ENCODE measurements around the gene SLMAP.

The SLMAP gene

GRCh38 chr3:57764794-57765193 is 8.7 kb downstream of the SLMAP start:
- H2AFZ ChIP-seq, result no peak overlapping the region
- no peaks in the 10 kb centered on the region for H3K36me3 ChIP-seq (ENCODE audit: control insufficient read depth, insufficient read depth, low read length)
- H3K27ac ChIP-seq, result no peak overlapping the region
- H3K4me3 ChIP-seq (ENCODE audit: low read depth, low read length), result no peak overlapping the region
- no peak for TF ChIP-seq CTCF (IDR thresholded peaks at IDR 0.05)
- H3K4me1 ChIP-seq, result no peaks in the 10 kb centered on the region
- peaks cover 69% of the 10 kb centered on the region for H3K79me2 ChIP-seq
- no peaks in the 10 kb centered on the region for H3K27me3 ChIP-seq (ENCODE audit: control insufficient read depth, insufficient read depth, low read length)
- H3K4me2 ChIP-seq (ENCODE audit: low read length), result no peak overlapping the region
- no peaks in the 10 kb centered on the region for H3K9me3 ChIP-seq (ENCODE audit: control insufficient read depth, low read length)
- H3K9ac ChIP-seq, result no peak overlapping the region

GRCh38 chr3:57768595-57768994 is 12.5 kb downstream of the SLMAP start:
- Histone ChIP-seq H3K9me3 (ENCODE audit: control insufficient read depth, low read length) (no peaks in the 10 kb centered on the region), H3K4me2 (ENCODE audit: low read length) (no peak overlapping the region), H3K4me1 (no peaks in the 10 kb centered on the region), H3K36me3 (ENCODE audit: control insufficient read depth, insufficient read depth, low read length) (no peaks in the 10 kb centered on the region), H3K4me3 (ENCODE audit: low read depth, low read length) (no peak overlapping the region), H3K27me3 (ENCODE audit: control insufficient read depth, insufficient read depth, low read length) (no peaks in the 10 kb centered on the region), H2AFZ (no peak overlapping the region), H3K79me2 (peaks cover 58% of the 10 kb centered on the region), H3K9ac (no peak overlapping the region), H3K27ac (no peak overlapping the region)
- no peak for TF ChIP-seq CTCF (IDR thresholded peaks at IDR 0.05)

- H3K79me2 ChIP-seq, result peaks cover 48% of the 10 kb centered on the region
- H3K27me3 ChIP-seq (ENCODE audit: control insufficient read depth, insufficient read depth, low read length), result no peaks in the 10 kb centered on the region
- H3K4me1 ChIP-seq, result no peaks in the 10 kb centered on the region
- no peak overlapping the region for H2AFZ ChIP-seq
- H3K9me3 ChIP-seq (ENCODE audit: control insufficient read depth, low read length), result no peaks in the 10 kb centered on the region
- H3K36me3 ChIP-seq (ENCODE audit: control insufficient read depth, insufficient read depth, low read length), result no peaks in the 10 kb centered on the region
- no peak overlapping the region for H3K4me2 ChIP-seq (ENCODE audit: low read length)
- H3K4me3 ChIP-seq (ENCODE audit: low read depth, low read length), result no peak overlapping the region
- TF ChIP-seq CTCF (IDR thresholded peaks at IDR 0.05), result no peak
- H3K27ac ChIP-seq, result no peak overlapping the region
- no peak overlapping the region for H3K9ac ChIP-seq
Observed at GRCh38 chr3:57770009-57770827, 14.1 kb downstream of the SLMAP start.

GRCh38 chr3:57772251-57772650 is 16.1 kb downstream of the SLMAP start:
- no peak overlapping the region for H3K4me2 ChIP-seq (ENCODE audit: low read length)
- no peak overlapping the region for H3K4me3 ChIP-seq (ENCODE audit: low read depth, low read length)
- no peaks in the 10 kb centered on the region for H3K36me3 ChIP-seq (ENCODE audit: control insufficient read depth, insufficient read depth, low read length)
- no peak overlapping the region for H2AFZ ChIP-seq
- peaks cover 47% of the 10 kb centered on the region for H3K79me2 ChIP-seq
- H3K9ac ChIP-seq, result no peak overlapping the region
- TF ChIP-seq CTCF (IDR thresholded peaks at IDR 0.05), result no peak
- no peaks in the 10 kb centered on the region for H3K9me3 ChIP-seq (ENCODE audit: control insufficient read depth, low read length)
- no peak overlapping the region for H3K27ac ChIP-seq
- no peaks in the 10 kb centered on the region for H3K4me1 ChIP-seq
- no peaks in the 10 kb centered on the region for H3K27me3 ChIP-seq (ENCODE audit: control insufficient read depth, insufficient read depth, low read length)

GRCh38 chr3:57777774-57778173 is 21.7 kb downstream of the SLMAP start:
- no peaks in the 10 kb centered on the region for H3K9me3 ChIP-seq (ENCODE audit: control insufficient read depth, low read length)
- H3K4me3 ChIP-seq (ENCODE audit: low read depth, low read length), result no peak overlapping the region
- H3K27me3 ChIP-seq (ENCODE audit: control insufficient read depth, insufficient read depth, low read length), result no peaks in the 10 kb centered on the region
- no peak overlapping the region for H3K9ac ChIP-seq
- peaks cover 5% of the 10 kb centered on the region for H3K4me1 ChIP-seq
- no peak overlapping the region for H3K4me2 ChIP-seq (ENCODE audit: low read length)
- H2AFZ ChIP-seq, result no peak overlapping the region
- H3K36me3 ChIP-seq (ENCODE audit: control insufficient read depth, insufficient read depth, low read length), result no peaks in the 10 kb centered on the region
- H3K27ac ChIP-seq, result no peak overlapping the region
- no peak for TF ChIP-seq CTCF (IDR thresholded peaks at IDR 0.05)
- H3K79me2 ChIP-seq, result peaks cover 11% of the 10 kb centered on the region
